ENCODE results near the gene NR3C1. TPM values are rescaled to one million over a fixed set of nuclear protein-coding genes. Genes with fewer than 3 reads are reported as not detected.

The NR3C1 gene
- total RNA-seq, 6 experiments from 2014 or later: 27.3 to 60.1 (median 47.2) TPM

DNA sequence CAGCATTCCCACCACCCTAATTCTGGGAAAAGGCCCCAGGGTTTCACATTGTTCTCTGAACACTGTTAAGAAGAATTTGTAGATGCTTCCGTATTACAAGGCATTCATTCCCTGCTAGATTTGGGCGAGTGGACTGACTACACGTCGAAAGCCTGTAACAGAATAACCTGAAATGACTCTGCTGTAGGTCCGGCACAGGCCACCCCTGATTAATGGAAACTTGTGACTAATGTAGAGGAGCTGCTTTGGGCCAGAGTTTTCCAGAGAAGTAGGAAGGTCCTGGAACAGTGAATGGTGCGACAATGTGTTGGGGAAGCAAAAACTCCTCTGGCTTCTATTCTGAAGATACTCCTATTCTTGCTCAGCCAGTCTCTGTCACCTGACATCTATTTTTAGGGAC lies 87.6 kb downstream of the NR3C1 start:
- Histone ChIP-seq H3K9me3 (no peaks in the 10 kb centered on the region), H3K27ac (no peak overlapping the region), H3K27me3 (no peaks in the 10 kb centered on the region), H3K4me3 (no peak overlapping the region), H3K36me3 (peaks cover 0 to 14% (median 0%) of the 10 kb centered on the region in 4 donors), H3K4me1 (peaks cover 0 to 31% (median 7%) of the 10 kb centered on the region in 4 donors)
- TF ChIP-seq, protein P1, sequence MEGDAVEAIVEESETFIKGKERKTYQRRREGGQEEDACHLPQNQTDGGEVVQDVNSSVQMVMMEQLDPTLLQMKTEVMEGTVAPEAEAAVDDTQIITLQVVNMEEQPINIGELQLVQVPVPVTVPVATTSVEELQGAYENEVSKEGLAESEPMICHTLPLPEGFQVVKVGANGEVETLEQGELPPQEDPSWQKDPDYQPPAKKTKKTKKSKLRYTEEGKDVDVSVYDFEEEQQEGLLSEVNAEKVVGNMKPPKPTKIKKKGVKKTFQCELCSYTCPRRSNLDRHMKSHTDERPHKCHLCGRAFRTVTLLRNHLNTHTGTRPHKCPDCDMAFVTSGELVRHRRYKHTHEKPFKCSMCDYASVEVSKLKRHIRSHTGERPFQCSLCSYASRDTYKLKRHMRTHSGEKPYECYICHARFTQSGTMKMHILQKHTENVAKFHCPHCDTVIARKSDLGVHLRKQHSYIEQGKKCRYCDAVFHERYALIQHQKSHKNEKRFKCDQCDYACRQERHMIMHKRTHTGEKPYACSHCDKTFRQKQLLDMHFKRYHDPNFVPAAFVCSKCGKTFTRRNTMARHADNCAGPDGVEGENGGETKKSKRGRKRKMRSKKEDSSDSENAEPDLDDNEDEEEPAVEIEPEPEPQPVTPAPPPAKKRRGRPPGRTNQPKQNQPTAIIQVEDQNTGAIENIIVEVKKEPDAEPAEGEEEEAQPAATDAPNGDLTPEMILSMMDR (IDR thresholded peaks at IDR 0.05): no peak
- TF ChIP-seq POLR2A (IDR thresholded peaks at IDR 0.05): no peak
- intact Hi-C loops (cut with DNase I): no loop called here
- DNase-seq (no peak), ATAC-seq (peak in 3 of 4 donors; percentile 24 to 35 (median 24))
- WGBS (ENCODE audit: insufficient coverage, low coverage, low lambda C conversion rate, missing lambda C conversion rate): 53% methylated on average over 6 of the region's 6 CpGs

DNA sequence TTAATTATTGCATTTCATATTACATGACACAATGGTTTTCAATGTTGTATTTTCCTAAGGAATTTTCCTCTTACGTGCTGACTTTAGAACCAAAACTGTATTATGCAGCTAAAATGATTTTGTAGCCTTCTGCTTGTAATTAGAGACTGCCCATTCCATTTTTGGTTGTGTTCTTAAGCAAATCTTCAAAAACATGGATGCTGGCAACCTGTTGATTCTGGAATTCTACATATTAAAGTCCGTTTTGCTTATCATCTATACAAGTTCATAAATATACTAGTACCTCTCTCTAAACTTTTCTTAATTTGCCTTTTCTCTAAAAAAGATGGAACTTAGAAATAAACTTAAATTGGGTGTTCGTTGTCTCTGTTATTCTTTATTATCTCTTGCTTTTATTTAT lies 88.3 kb downstream of the NR3C1 start:
- intact Hi-C loops (cut with DNase I): no loop called here
- no peak overlapping the region for H3K27ac ChIP-seq
- TF ChIP-seq, protein P1 (IDR thresholded peaks at IDR 0.05): no peak
- no peak for TF ChIP-seq POLR2A (IDR thresholded peaks at IDR 0.05)
- peaks cover 0 to 14% (median 0%) of the 10 kb centered on the region in 4 donors for H3K36me3 ChIP-seq
- DNase-seq (no peak), ATAC-seq (no peak)
- no peaks in the 10 kb centered on the region for H3K27me3 ChIP-seq
- no peaks in the 10 kb centered on the region for H3K9me3 ChIP-seq
- H3K4me3 ChIP-seq: no peak overlapping the region
- WGBS (ENCODE audit: insufficient coverage, low coverage, low lambda C conversion rate, missing lambda C conversion rate): 78% methylated on average over 3 of the region's 3 CpGs
- peaks cover 0 to 31% (median 7%) of the 10 kb centered on the region in 4 donors for H3K4me1 ChIP-seq

DNA sequence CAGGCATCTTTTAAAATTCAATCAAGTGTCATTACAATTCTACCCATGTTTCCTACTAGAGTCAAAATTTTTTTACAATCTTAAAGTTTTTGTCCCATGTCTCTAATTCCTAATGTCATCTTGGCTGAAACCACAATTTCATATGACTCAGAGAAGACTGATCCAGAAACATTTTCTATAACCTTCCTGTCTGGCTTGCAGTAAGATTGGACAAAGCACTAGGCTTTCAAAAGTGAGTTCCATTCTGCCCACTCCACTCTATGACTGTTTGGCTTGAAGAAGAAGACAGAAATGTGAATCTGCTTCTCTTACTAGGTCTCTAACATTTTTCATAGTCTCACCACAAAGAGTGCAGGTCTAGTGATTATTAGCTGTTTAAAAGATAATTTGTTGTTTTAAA lies 88.8 kb downstream of the NR3C1 start:
- ATAC-seq: peak in 1 of 4 donors; percentile 43
- H3K9me3 ChIP-seq: no peaks in the 10 kb centered on the region

DNA sequence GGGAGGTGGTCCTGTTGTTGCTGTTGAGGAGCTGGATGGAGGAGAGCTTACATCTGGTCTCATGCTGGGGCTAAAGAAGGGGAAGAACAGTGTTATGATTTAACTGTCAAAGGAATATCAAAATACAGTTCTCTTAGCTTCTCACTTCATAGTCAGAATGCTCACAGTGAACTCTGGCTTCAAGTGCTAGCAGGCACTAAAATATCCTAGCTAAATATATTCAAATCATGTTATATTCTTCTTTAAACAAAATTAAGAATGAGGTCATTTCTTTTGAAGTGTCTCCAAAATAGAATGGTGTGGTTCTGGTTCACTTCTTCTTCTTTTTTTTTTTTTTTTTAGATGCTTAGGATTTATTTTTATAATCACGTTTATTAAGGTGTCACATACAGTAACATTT lies 89.4 kb downstream of the NR3C1 start:
- DNase-seq (no peak), ATAC-seq (no peak)
- H3K4me1 ChIP-seq: peaks cover 0 to 28% (median 7%) of the 10 kb centered on the region in 4 donors
- H3K9me3 ChIP-seq: no peaks in the 10 kb centered on the region
- TF ChIP-seq POLR2A (IDR thresholded peaks at IDR 0.05): no peak
- TF ChIP-seq, protein P1 (IDR thresholded peaks at IDR 0.05): no peak
- WGBS (ENCODE audit: insufficient coverage, low coverage, low lambda C conversion rate, missing lambda C conversion rate): 46% methylated on average over 1 of the region's 1 CpG
- H3K27ac ChIP-seq: no peak overlapping the region
- intact Hi-C loops (cut with DNase I): no loop called here
- no peak overlapping the region for H3K4me3 ChIP-seq
- peaks cover 0 to 23% (median 2%) of the 10 kb centered on the region in 4 donors for H3K36me3 ChIP-seq
- H3K27me3 ChIP-seq: no peaks in the 10 kb centered on the region

More for the DNA sequence above, 88.8 kb downstream of the NR3C1 start:
- H3K4me1 ChIP-seq: peaks cover 0 to 28% (median 7%) of the 10 kb centered on the region in 4 donors
- no peak for TF ChIP-seq POLR2A (IDR thresholded peaks at IDR 0.05)
- TF ChIP-seq, protein P1 (IDR thresholded peaks at IDR 0.05): no peak
- DNase-seq: no peak
- H3K27ac ChIP-seq: no peak overlapping the region
- no peaks in the 10 kb centered on the region for H3K27me3 ChIP-seq
- H3K36me3 ChIP-seq: peaks cover 0 to 19% (median 2%) of the 10 kb centered on the region in 4 donors
- no peak overlapping the region for H3K4me3 ChIP-seq
- intact Hi-C loops (cut with DNase I): no loop called here

Data from right lobe of liver (tissue), 6 donors.